Tibial nerve (tissue), 3 donors: ENCODE results near the gene MXI1.

Source experiments
- EP300 ChIP-seq, 2 donors: sonication (generic); formaldehyde crosslinking; IDR thresholded peaks; one replicate each; pipeline ENCODE4 v1.6.1; 2017; ENCODE audit warnings: antibody characterized with exemption in 2 of 2, mild to moderate bottlenecking in 1 of 2
- POLR2A ChIP-seq, 2 donors: fragments of 450-650 bp; IDR thresholded peaks; one replicate each; pipeline ENCODE4 v1.6.1; 2017; ENCODE audit warnings: antibody characterized with exemption in 2 of 2, mild to moderate bottlenecking in 2 of 2, moderate library complexity in 2 of 2

DNA sequence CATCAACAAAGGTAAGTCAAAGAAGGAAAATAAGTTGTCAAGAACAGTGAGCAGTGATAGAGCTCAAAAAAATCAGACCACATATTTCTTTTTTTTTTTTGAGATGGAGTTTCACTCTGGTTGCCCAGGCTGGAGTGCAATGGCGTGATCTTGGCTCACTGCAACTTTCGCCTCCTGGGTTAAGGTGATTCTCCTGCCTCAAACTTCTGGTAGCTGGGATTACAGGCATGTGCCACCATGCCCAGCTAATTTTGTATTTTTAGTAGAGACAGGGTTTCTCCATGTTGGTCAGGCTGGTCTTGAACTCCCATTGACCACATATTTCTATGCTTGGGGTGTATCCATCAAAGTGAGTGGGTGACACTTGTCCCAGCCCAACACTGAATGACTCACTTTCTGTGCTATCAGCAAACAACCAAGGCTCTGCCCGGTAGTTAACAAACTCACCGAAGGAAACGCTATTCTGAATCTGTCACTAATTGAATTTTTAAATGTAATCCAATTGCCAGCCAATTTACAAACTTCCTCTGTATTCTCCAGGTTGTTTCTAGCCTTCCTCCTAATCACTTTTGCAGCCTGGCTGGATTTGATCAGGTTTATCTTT is 116.9 kb downstream of the MXI1 start:
- TF ChIP-seq POLR2A (IDR thresholded peaks at IDR 0.05) (no peak), EP300 (IDR thresholded peaks at IDR 0.05) (no peak)
